ENCODE measurements around the gene CALHM6.

Gene CALHM6

DNA sequence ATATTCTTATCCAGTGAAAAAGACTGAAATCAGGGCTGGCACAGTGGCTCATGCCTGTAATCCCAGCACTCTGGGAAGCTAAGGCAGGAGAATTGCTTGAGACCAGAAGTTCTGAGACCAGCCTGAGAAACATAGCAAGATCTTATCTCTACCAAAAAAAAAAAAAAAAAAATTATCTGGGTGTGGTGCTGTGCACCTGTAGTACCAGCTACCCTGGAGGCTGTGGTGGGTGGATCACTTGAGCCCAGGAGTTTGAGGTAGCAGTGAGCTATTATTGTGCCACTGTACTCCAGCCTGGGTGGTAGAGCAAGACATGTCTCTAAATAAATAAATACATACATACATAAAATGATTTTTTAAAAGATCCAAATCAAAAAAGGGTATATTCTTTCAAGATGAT lies 6.3 kb downstream of the CALHM6 start:
- no peak overlapping the region for H3K4me3 ChIP-seq (ENCODE audit: low read depth, low read length)
- no peak for DNase-seq (ENCODE audit: low read depth)
- TF ChIP-seq, protein P1, sequence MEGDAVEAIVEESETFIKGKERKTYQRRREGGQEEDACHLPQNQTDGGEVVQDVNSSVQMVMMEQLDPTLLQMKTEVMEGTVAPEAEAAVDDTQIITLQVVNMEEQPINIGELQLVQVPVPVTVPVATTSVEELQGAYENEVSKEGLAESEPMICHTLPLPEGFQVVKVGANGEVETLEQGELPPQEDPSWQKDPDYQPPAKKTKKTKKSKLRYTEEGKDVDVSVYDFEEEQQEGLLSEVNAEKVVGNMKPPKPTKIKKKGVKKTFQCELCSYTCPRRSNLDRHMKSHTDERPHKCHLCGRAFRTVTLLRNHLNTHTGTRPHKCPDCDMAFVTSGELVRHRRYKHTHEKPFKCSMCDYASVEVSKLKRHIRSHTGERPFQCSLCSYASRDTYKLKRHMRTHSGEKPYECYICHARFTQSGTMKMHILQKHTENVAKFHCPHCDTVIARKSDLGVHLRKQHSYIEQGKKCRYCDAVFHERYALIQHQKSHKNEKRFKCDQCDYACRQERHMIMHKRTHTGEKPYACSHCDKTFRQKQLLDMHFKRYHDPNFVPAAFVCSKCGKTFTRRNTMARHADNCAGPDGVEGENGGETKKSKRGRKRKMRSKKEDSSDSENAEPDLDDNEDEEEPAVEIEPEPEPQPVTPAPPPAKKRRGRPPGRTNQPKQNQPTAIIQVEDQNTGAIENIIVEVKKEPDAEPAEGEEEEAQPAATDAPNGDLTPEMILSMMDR (IDR thresholded peaks at IDR 0.05; ENCODE audit: insufficient read depth, low read depth, low read length, missing control alignments) = no peak

DNA sequence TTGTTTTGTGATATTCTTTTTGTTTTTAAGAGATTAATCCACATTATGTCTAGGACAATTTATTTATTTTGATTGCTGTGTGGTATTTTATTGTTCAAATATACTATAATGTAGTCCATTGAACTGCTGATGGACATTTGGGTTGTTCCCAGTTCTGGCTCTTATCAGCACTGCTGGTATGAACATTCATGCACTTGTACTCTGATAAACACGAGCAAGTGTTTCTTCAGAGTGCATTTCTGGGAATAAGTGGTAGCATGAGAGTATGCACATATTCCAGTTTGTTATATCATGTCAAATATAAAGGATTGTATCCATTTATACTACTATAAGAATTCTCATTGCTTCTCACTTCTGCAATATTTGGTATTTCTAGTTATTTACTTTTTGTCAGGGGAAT lies 7.1 kb downstream of the CALHM6 start:
- no peak for DNase-seq (ENCODE audit: low read depth)
- TF ChIP-seq, protein P1 (IDR thresholded peaks at IDR 0.05; ENCODE audit: insufficient read depth, low read depth, low read length, missing control alignments) = no peak
- H3K4me3 ChIP-seq (ENCODE audit: low read depth, low read length) = no peak overlapping the region

- no peak for DNase-seq (ENCODE audit: low read depth)
- H3K4me3 ChIP-seq (ENCODE audit: low read depth, low read length) = no peak overlapping the region
- TF ChIP-seq, protein P1 (IDR thresholded peaks at IDR 0.05; ENCODE audit: insufficient read depth, low read depth, low read length, missing control alignments) = no peak
Observed at GRCh38 chr6:116471531-116471930, 10.4 kb downstream of the CALHM6 start.

GRCh38 chr6:116472706-116473105 lies 11.5 kb downstream of the CALHM6 start:
- TF ChIP-seq, protein P1 (IDR thresholded peaks at IDR 0.05; ENCODE audit: insufficient read depth, low read depth, low read length, missing control alignments) = no peak
- DNase-seq (ENCODE audit: low read depth) = no peak
- H3K4me3 ChIP-seq (ENCODE audit: low read depth, low read length) = no peak overlapping the region

- no peak overlapping the region for H3K4me3 ChIP-seq (ENCODE audit: low read depth, low read length)
- TF ChIP-seq, protein P1 (IDR thresholded peaks at IDR 0.05; ENCODE audit: insufficient read depth, low read depth, low read length, missing control alignments) = no peak
- DNase-seq (ENCODE audit: low read depth) = no peak
Observed at GRCh38 chr6:116475141-116475540, 14.0 kb downstream of the CALHM6 start.

DNA sequence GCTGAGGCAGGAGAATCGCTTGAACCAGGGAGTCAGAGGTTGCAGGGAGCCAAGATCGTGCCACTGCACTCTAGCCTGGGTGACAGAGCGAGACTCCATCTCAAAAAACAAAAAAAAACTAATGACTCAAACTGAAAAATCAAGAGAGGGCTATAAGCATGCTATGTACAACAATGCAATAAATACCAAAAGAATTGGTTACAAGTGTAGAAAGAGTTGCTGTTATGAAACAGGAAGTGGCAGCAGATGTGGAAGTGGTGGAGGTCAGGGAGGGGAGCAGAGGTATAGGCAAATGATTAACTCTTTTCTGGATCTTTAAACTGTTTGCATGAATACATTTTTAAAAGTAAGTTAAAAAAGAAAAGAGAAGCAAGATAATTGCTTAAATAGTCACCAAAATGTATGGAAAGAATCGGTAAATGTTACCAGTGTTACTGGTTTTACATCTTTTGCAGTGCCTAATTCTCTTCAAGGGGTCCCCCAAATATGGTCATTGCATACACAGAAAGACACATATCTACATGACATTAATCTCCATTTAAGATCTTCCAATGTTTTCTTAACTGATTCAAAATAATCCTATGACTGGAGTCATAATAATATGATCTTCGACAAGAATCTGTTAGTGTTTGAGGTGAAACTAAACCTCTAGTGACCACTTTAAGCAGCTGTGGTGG lies 15.0 kb downstream of the CALHM6 start:
- no peak overlapping the region for H3K4me3 ChIP-seq (ENCODE audit: low read depth, low read length)
- TF ChIP-seq, protein P1 (IDR thresholded peaks at IDR 0.05; ENCODE audit: insufficient read depth, low read depth, low read length, missing control alignments) = no peak

GRCh38 chr6:116482780-116483179 lies 21.6 kb downstream of the CALHM6 start:
- DNase-seq (ENCODE audit: low read depth) = no peak
- TF ChIP-seq, protein P1 (IDR thresholded peaks at IDR 0.05; ENCODE audit: insufficient read depth, low read depth, low read length, missing control alignments) = no peak
- H3K4me3 ChIP-seq (ENCODE audit: low read depth, low read length) = no peak overlapping the region

More for the DNA sequence above, 15.0 kb downstream of the CALHM6 start:
- DNase-seq (ENCODE audit: low read depth) = peak; percentile 70
